ENCODE results near the gene LRMDA.
"Not testable (repeated sequence)": the region's sequence is repeated elsewhere in the genome, so short reads cannot be mapped to it uniquely, and the experiment has no call there.

Gene LRMDA

GRCh38 chr10:76115471-76116155 is 684.2 kb downstream of the LRMDA start:
- no peak for DNase-seq

- DNase-seq, result no peak
Observed at GRCh38 chr10:76116523-76116922, 685.1 kb downstream of the LRMDA start.

DNA sequence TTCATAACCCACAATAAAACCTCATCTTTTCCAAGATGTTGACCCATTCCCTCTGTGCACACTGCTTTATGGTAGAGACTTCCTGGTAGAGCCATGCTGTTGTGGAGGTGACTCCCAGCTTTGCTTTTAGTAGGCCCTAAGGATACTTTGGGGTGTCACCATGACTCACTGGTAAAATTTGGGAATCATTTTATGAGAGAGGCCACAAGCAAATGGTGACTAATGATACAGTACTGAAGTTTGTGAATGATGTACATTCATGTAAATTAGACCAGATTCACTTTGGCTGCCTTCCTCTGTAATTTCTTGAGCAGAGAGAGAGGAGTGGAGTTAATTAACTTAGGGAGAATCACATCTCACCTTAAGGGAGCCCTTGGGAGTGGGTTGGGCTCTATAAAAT is 686.5 kb downstream of the LRMDA start:
- no peak for DNase-seq

DNA sequence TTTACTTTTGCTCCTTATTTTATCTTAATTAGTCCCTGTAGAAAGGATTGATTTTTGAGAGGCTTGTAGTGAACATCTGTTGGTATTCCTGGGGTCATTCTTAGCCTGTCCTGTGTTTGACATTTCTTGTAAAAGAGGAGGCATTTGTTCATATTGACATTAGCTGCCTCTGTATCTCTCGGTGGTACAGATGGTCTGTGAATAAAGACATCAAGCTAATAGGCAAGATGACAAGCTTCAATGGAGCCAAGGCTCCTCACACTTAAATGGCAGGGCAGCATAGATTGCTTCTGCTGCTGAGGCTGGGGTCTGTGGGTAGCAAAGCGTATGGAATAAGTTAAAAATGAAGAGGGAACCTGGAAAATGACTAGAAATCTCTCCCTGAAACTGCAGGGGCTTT is 687.6 kb downstream of the LRMDA start:
- no peak for DNase-seq

GRCh38 chr10:76119515-76119914 is 688.1 kb downstream of the LRMDA start:
- no peak for DNase-seq

DNA sequence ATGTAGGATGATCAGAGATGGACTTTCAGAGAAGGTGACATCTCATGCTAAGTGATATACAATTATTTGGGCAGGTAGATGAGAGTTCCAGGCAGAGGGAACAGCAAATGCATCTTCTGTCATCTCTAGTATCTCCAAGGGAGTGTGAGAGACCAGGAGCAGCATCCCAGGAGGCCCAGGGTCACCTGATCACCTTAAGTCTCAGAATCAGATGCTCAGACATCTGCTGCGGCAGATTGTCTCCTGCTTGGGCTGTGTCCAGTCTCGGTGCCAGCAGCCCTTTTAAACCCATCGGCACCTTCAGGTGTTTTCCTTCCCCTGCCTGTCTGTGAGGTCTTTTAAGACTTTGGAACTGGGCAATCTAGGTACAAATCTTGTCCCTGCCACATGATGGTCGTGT is 690.6 kb downstream of the LRMDA start:
- no peak for DNase-seq

DNA sequence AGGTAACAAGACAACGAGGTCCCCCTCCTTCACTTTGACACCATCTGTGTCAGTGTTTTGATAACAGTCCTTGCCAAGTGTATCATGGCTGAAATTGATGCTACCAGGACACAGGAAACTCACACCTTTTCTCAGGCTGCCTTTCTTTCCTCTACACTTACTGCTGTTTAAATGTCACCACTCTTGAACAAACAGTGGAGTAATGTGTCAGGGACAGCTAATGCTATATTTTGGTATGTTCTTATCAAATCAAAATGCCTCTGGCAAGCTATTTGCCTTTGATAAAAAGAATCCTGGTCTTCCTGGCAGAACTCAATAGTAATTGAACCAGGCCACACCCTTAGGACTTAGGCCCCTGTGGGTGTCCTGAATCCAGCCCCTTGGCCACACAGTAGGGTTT is 692.9 kb downstream of the LRMDA start:
- DNase-seq, result no peak

DNA sequence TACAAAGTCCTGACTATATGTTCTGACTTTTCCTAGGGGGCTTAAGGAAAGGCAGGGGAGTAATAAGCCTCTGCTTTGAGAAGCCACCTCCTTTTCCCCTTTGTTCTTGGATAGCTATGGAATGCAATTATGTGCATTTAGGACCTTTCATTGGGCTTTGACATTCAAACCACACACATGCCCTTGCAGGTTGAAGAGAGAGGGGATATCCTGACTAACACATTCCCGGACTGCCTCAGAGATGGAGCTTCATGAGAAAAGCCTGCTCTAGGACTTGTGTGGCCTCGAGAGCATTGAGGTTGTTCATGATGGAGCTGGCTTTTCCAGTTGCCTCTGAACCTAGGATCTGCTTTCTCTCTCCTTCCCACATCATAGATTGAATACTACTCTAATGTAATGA is 694.5 kb downstream of the LRMDA start:
- DNase-seq, result no peak

DNA sequence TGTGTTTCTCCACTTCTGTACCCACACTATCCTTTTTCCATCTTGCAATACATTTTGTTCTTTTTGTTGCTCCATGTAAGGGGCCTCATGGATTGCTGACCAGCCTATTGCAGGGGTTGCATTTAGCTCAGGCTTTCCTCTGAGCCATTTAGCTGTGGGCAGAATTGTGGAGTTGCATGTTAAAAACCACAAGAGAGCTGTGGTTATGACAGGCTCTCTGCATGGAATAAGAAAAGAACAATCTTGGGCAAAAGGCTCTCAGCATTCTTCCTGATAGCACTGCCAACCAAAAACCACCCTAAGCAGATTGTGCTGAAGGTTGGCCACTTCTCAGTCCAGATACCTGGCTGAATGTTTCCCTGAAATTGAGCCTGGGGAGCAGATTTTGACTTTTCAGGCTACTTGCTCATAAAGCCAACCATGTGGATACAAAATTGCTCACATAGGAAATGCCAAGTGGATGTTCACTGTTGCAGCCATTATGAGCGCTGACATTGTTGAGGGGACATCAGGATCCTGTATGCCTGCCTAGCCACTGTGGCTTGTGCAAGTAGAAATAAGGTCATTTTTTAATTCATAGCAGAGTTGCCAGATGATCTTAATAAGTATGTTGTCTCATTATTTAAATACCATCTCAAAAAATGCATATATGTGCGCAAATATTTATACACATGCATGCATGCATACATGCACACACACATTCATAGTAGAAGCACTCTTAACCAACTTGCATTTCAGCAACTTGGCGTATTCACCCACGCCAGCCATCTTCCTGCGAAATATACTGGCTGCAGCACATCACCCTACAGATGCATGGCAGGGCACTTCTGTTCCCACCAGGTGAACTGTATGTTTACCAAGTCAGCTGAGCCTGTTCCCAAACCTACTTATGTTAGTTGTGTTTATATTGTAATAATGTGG is 695.4 kb downstream of the LRMDA start:
- DNase-seq, result no peak

- no peak for DNase-seq
Observed at GRCh38 chr10:76127984-76128589, 696.7 kb downstream of the LRMDA start.

DNA sequence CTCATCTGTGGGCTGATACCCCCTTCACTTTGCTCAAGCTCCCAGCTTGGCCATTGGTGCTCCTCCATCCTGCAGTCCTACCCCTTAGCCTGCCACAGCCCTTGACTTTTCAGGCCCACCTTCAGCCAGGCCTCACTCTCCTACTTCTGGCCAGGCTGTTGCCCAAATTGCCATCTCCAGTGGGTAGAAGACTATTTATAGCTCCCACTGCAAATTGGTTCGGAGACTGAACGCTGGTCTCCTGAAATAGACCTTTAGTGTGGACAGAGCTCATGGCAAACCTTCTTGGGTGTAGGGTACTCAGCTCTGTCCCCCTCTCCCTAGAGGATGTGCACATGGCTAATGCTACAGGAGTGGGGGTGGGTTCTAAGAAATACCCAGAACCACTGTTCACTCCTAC is 697.8 kb downstream of the LRMDA start:
- DNase-seq, result no peak

DNA sequence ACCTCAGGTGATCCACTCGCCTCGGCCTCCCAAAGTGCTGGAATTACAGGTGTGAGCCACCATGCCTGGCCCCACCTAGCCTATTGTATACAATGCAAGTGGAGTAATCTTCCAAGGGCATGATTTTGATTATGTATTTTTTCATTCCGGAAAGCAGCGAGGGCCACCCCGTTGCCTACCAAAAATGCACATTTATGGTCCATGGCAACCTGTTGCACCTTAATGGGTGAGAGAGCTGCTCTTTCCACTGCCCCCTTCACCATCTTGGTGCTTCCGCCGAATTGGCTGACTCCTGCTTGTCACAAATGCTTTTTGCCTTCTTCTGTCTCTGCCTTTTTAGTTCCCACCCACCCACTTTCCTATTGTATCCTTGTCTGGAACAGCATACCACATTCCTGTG is 699.5 kb downstream of the LRMDA start:
- DNase-seq, result no peak

GRCh38 chr10:76133597-76134255 is 702.3 kb downstream of the LRMDA start:
- DNase-seq, result no peak

DNA sequence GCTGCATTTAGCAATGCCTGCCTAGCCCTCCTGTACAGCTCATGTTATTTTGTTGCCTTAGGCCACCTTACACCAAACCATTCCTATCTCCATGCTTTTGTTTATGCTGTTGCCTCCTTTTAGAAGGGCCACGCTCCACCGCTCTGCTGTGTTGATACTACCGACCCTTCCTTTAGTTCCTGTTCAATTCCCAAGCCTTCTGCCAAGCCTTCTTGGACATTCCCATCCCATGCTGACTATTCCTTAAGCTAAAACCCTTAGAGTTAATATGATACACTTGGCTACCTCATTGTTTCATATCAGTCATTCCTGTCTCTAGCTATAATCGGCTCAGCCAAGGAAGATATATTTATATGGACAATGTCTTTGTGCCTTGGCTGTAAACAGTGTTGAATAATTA is 705.5 kb downstream of the LRMDA start:
- no peak for DNase-seq

DNA sequence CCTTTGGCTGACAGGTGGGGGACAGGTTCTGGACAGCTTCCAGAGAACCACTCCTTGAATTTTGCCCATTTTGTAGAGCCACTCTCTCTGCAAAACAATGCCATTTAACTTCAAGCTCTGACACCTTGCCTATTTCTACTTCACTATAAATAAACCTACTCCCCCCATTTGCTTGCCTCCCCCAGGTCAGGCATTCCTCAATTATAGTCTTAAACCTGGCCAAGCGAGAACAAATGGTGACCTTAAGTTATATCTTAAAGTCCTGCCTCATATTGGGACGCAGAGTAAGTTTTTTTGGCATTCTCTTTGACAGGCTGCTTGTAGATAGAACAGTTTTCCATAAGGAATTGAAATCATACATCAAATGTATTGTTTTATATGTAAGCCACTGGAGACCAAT is 706.9 kb downstream of the LRMDA start:
- no peak for DNase-seq

DNA sequence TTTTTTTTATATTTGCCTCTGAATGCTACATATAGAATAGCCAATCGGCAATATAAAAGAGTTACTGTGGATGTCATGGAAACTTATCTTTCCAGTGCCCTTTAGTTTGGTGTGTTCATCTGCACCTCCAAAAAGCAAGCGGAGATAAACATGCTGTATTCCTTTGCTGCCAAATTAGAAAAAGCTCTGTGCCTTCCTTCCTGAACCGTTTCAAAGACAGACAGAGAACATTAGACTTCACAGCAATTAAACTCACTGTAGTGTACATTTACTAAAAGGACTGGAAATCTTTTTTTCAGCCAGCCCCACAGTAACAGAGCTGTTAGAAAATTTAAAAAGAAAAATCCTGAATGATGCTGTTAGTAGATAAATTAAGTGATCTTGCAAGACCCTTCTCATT is 707.5 kb downstream of the LRMDA start:
- no peak for DNase-seq

- no peak for DNase-seq
Observed at GRCh38 chr10:76139431-76139830, 708.0 kb downstream of the LRMDA start.

DNA sequence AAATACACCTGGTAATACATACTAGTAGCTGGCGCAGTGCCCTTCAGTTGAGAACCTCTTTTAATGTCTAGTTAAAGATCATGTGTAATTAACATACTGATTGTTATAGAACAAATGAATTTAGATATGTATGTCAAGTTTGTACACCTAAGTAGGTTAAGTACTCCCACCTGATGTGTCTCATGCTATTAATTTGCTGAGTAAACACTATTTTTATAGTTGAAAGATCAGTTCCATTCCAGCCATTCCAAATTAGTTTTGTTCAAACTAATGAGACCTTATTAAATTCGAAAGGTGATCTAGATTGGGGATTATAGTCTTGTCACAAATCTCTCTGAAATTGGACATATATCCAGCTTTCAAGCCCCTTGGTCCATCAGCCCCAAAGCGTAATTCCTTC is 710.0 kb downstream of the LRMDA start:
- no peak for DNase-seq

- not testable (repeated sequence) for DNase-seq
Observed at GRCh38 chr10:76148217-76148616, 716.8 kb downstream of the LRMDA start.

DNA sequence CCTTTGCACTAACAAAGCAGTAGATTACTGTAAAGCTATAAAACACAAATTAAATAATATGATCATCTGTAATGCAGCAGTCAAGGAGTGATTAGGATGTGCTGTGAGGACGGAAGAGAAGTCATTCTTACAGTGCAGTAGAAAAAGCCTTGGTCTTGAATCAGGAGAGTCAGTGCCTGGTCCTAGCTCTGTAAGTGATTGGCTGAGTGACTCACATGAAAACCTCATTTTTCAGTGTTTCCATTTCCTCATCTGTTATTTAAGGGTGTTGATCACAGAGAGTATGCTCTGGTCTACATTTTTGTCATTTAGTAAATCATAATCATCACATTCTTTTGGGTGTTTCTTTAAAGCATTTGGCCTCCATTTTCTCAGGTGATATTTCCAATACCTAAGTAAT is 717.8 kb downstream of the LRMDA start:
- DNase-seq, result no peak

GRCh38 chr10:76149602-76150138 is 718.2 kb downstream of the LRMDA start:
- DNase-seq, result no peak

GRCh38 chr10:76150139-76150875 is 718.9 kb downstream of the LRMDA start:
- DNase-seq, result no peak

Data from activated CD4-positive, alpha-beta T cell treated with anti-CD3 and anti-CD28 coated beads for 1 hour (primary cell).